GM23338 (cell line): ENCODE results near the gene BACH1.

Experiments used
- EZH2 ChIP-seq: fragments of 200-600 bp; sonication (generic); IDR thresholded peaks from one replicate; pipeline ENCODE4 v1.8.0; 2017; ENCODE audit warnings: antibody characterized with exemption, mild to moderate bottlenecking, low read depth; ENCODE audit not compliant: unreplicated experiment
- JUNB ChIP-seq: IDR thresholded peaks from one replicate; pipeline ENCODE4 v1.6.1; 2016; ENCODE audit warnings: antibody characterized with exemption; ENCODE audit not compliant: unreplicated experiment
- POLR2AphosphoS5 ChIP-seq: IDR thresholded peaks from 2 replicates; pipeline ENCODE4 v1.6.1; 2016; ENCODE audit warnings: antibody characterized with exemption, low read depth
- ZNF114 ChIP-seq: fragments of 250-450 bp; sonication (Bioruptor Pico); IDR thresholded peaks from 2 replicates; pipeline ENCODE4 v1.5.0; 2020; ENCODE audit warnings: mild to moderate bottlenecking, moderate library complexity
- TF ChIP-seq, protein P1 (sequence below), 2 experiments: fragments of 200-600 bp in 1 of 2; sonication (generic) in 1 of 2; conservative IDR thresholded peaks; 2 replicates each; pipeline versions ENCODE4 v1.5.1 to v1.6.1; 2016 to 2017; ENCODE audit warnings: antibody characterized with exemption in 2 of 2, low read depth in 2 of 2, mild to moderate bottlenecking in 2 of 2, moderate library complexity in 1 of 2

DNA sequence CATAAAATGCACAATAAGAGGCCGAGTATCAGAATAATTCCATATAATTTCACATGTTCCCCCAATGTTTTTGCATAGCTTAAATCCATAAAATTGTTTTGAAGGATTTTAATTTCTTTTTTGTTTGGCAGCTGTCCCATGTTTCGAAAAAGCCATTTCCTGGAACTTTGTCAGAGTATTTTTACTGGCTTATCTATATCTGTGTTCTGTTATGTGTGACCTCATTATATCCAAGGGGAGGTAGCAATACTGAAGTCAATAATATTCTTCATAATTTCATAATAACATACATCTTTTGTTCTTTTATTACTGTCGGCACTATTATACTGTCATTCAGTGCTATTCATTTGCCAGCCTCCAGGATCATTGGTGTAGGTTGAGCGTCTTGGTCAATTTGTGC lies 9.4 kb upstream of the BACH1 start:
- TF ChIP-seq, protein P1, sequence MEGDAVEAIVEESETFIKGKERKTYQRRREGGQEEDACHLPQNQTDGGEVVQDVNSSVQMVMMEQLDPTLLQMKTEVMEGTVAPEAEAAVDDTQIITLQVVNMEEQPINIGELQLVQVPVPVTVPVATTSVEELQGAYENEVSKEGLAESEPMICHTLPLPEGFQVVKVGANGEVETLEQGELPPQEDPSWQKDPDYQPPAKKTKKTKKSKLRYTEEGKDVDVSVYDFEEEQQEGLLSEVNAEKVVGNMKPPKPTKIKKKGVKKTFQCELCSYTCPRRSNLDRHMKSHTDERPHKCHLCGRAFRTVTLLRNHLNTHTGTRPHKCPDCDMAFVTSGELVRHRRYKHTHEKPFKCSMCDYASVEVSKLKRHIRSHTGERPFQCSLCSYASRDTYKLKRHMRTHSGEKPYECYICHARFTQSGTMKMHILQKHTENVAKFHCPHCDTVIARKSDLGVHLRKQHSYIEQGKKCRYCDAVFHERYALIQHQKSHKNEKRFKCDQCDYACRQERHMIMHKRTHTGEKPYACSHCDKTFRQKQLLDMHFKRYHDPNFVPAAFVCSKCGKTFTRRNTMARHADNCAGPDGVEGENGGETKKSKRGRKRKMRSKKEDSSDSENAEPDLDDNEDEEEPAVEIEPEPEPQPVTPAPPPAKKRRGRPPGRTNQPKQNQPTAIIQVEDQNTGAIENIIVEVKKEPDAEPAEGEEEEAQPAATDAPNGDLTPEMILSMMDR (conservative IDR thresholded peaks at IDR 0.05; ENCODE audit: low read depth in 2 of 2) = no peak
- TF ChIP-seq POLR2AphosphoS5 (no peak), JUNB (no peak), ZNF114 (no peak), EZH2 (no peak)
